Memory B cell (primary cell): ENCODE data around the gene ARRB1.

Experiments
- ATAC-seq: fragments of 150-1000 bp; cut with Tn5 transposase; 2 replicates; pipeline ENCODE4 v1.10.0; 2021; ENCODE audit warnings: low read depth, mild to moderate bottlenecking, moderate library complexity
- DNase-seq, 2 donors: peaks; one replicate each; pipeline ENCODE4 v3.0.0; 2022; ENCODE audit warnings: low spot score in 2 of 2
- H3K27ac Mint-ChIP-seq: one replicate; pipeline ENCODE4 v1.8.0; 2022; ENCODE audit warnings: mild to moderate bottlenecking, moderate library complexity, mixed read lengths
- H3K27me3 Mint-ChIP-seq: one replicate; pipeline ENCODE4 v1.8.0; 2022; ENCODE audit warnings: mixed read lengths
- H3K36me3 Mint-ChIP-seq: one replicate; pipeline ENCODE4 v1.8.0; 2022; ENCODE audit warnings: mild to moderate bottlenecking, mixed read lengths
- H3K4me1 Mint-ChIP-seq: one replicate; pipeline ENCODE4 v1.8.0; 2022; ENCODE audit warnings: mixed read lengths
- H3K4me3 Mint-ChIP-seq: one replicate; pipeline ENCODE4 v1.8.0; 2022; ENCODE audit warnings: mild to moderate bottlenecking, moderate library complexity, mixed read lengths
- H3K9me3 Mint-ChIP-seq: one replicate; pipeline ENCODE4 v1.8.0; 2022; ENCODE audit warnings: mixed read lengths

ARRB1 gene

GRCh38 chr11:75237050-75237449 lies 114.4 kb downstream of the ARRB1 start:
- DNase-seq (no peak), ATAC-seq (no peak)
- Mint-ChIP-seq H3K36me3 (no peaks in the 10 kb centered on the region), H3K4me3 (no peak overlapping the region), H3K27ac (no peak overlapping the region), H3K4me1 (peaks cover under 1% of the 10 kb centered on the region), H3K9me3 (no peaks in the 10 kb centered on the region), H3K27me3 (peaks cover 25% of the 10 kb centered on the region)

DNA sequence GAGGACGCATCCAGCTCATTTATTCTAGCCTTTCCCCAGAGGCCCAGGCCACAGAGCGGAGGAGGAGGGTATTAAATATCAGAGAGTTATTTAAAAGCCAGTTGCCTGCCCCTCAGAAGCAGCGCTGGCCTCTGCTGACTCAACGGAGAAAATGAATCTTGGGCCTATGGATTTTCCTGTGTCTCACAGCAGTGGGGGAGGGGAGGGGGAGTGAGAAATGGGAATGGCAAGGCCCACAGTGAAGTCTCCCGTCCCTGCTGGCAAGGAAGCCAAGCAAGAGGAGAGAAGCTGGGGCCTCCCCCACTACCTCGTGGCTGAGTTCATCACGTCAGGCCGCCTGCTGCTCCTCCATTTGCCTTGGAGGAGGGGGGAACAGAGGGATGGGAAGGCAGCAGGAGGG lies 115.4 kb downstream of the ARRB1 start:
- Mint-ChIP-seq H3K9me3 (no peaks in the 10 kb centered on the region), H3K4me3 (no peak overlapping the region), H3K4me1 (no peaks in the 10 kb centered on the region), H3K36me3 (no peaks in the 10 kb centered on the region), H3K27me3 (peaks cover 29% of the 10 kb centered on the region), H3K27ac (no peak overlapping the region)
- no peak for DNase-seq
- no peak for ATAC-seq

GRCh38 chr11:75233754-75234172 lies 117.7 kb downstream of the ARRB1 start:
- Mint-ChIP-seq H3K27ac (no peak overlapping the region), H3K4me1 (no peaks in the 10 kb centered on the region), H3K36me3 (no peaks in the 10 kb centered on the region), H3K9me3 (no peaks in the 10 kb centered on the region), H3K4me3 (no peak overlapping the region), H3K27me3 (peaks cover 34% of the 10 kb centered on the region)
- DNase-seq = no peak
- ATAC-seq = no peak

DNA sequence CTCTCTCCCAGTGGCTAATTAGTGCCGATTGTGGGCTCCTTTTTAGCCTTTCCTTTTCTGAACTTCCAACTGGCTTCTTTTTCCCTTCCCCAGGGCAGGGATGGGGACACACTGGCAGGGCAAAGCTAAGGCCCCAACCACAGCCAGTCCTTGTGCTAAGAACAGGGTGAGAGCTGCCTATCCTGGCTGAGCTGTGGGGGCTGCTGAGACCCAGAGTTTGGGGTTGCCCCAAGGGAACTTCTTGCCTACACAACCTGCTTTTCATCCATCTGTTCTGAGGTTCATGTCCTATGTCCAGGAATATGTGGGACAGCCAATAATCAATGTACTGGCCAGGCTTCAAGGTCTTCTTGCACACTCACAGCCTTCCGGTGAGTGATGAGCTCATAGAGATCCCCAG lies 120.8 kb downstream of the ARRB1 start:
- ATAC-seq (no peak), DNase-seq (no peak)
- Mint-ChIP-seq H3K27me3 (peaks cover 19% of the 10 kb centered on the region), H3K9me3 (no peaks in the 10 kb centered on the region), H3K36me3 (no peaks in the 10 kb centered on the region), H3K27ac (no peak overlapping the region), H3K4me1 (no peaks in the 10 kb centered on the region), H3K4me3 (no peak overlapping the region)

DNA sequence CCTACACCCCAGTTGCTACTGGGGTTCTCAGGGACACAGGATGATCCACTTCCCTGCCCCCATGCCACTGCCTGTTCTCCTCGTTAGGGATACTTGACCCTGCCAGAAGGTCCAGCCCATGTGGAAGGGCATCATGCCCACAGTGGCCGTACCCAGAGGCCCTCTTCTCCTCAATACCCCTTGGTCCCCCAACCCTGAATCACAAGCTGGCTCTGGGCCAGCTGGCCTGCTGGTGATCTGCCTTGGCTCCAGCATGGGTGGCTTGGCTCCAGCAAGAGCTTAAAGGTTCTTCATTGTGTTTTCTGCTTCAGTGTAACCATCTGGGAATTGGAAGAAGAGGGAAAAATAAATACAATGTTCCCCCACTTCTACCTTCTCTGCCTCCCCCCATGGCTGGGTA lies 122.0 kb downstream of the ARRB1 start:
- Mint-ChIP-seq H3K4me1 (no peaks in the 10 kb centered on the region), H3K27ac (no peak overlapping the region), H3K27me3 (peaks cover 17% of the 10 kb centered on the region), H3K36me3 (no peaks in the 10 kb centered on the region), H3K4me3 (no peak overlapping the region), H3K9me3 (no peaks in the 10 kb centered on the region)
- ATAC-seq = no peak
- DNase-seq = no peak

DNA sequence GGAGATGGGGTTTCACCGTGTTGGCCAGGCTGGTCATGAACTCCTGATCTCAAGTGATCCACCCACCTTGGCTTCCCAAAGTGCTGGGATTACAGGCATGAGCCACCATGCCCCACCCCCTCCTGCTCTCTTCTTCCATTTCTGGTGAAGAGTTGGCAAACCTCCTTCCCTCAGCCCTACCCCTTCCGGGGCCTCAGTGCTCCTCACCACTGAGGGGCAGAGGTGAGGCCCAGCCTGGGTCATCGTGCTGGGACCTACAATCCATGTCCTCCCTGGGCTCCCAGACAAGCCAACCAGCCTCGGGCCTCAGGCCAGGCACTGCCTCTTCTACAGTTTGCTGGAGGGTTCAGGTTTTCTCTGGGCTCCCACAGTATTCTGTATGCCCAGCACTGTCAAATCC lies 125.7 kb downstream of the ARRB1 start:
- Mint-ChIP-seq H3K27me3 (peaks cover 3% of the 10 kb centered on the region), H3K27ac (no peak overlapping the region), H3K9me3 (no peaks in the 10 kb centered on the region), H3K4me1 (no peaks in the 10 kb centered on the region), H3K4me3 (no peak overlapping the region), H3K36me3 (no peaks in the 10 kb centered on the region)
- DNase-seq = no peak
- ATAC-seq = no peak

- no peak for ATAC-seq
- Mint-ChIP-seq H3K27ac (no peak overlapping the region), H3K4me3 (no peak overlapping the region)
Observed at GRCh38 chr11:75223954-75224643, 127.4 kb downstream of the ARRB1 start.

DNA sequence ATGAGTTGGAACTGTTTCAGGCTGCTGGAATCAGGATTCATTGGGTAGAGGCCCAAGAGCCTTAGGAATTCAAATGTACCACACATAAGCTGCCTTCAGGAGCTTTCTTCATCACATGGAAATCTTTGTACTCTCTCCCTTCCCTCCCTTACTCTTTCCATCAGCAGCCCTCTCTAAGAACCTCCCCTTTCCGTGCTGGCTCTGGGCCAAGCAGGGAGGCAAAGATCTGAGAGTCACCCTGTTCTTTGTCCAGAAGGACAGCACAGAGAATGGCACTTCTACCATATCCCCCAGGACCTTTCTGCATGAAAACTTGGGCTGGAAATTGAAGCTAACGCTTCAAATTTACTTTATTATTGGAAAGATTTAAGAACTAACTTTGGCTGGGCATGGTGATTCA lies 131.6 kb downstream of the ARRB1 start:
- H3K4me3 Mint-ChIP-seq = no peak overlapping the region
- peaks cover 2% of the 10 kb centered on the region for H3K9me3 Mint-ChIP-seq
- H3K27me3 Mint-ChIP-seq = peaks cover 11% of the 10 kb centered on the region
- H3K4me1 Mint-ChIP-seq = no peaks in the 10 kb centered on the region
- H3K36me3 Mint-ChIP-seq = no peaks in the 10 kb centered on the region
- ATAC-seq (no peak), DNase-seq (no peak)
- H3K27ac Mint-ChIP-seq = no peak overlapping the region

More at GRCh38 chr11:75223954-75224643, 127.4 kb downstream of the ARRB1 start:
- Mint-ChIP-seq H3K4me1 (no peaks in the 10 kb centered on the region), H3K9me3 (no peaks in the 10 kb centered on the region), H3K27me3 (no peaks in the 10 kb centered on the region), H3K36me3 (no peaks in the 10 kb centered on the region)
- DNase-seq = no peak

DNA sequence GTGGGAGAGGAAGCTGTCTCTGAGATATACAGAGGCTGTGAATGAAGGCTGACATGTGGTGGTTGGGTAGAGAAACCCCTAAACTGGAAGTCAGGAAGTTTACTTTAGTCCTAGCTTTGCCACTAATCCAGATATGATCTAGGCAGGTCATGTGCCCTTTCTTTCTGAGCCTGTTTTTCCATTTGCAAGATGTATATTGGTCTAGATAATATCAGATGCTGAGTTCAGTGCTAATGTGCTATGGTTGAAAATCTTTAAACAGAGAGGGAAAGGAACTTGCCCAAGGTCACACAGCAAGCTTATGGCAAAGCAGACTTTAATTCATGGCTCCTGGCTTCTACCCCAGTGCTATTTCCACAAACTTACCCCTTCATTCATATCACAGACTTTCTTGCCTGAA lies 136.6 kb downstream of the ARRB1 start:
- ATAC-seq (no peak), DNase-seq (no peak)
- Mint-ChIP-seq H3K4me3 (no peak overlapping the region), H3K36me3 (no peaks in the 10 kb centered on the region), H3K9me3 (peaks cover 2% of the 10 kb centered on the region), H3K27me3 (peaks cover 22% of the 10 kb centered on the region), H3K4me1 (no peaks in the 10 kb centered on the region), H3K27ac (no peak overlapping the region)

DNA sequence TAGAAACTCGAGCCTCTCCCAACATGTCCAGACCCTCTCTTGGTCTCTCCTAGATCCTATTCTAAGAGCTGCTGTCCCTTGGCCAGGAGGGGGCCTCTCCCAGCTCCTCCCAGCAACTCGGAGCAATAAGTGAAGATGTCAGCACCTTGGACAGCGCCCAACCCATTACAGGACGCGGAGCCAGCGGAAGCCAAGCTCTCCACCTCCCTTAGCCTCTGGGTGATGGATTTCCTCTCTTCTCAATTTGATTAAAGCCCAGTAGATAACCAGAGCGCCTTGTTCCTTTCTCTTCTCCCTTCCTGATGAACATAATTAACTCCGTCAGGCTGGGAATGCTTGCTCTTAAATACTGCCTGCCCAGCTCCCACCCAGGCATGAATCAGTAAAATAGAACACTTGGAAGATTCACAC lies 137.0 kb downstream of the ARRB1 start:
- H3K36me3 Mint-ChIP-seq = no peaks in the 10 kb centered on the region
- peaks cover 22% of the 10 kb centered on the region for H3K27me3 Mint-ChIP-seq
- DNase-seq = peak; percentile 50 to 61
- peak; percentile 24 for ATAC-seq
- no peak overlapping the region for H3K4me3 Mint-ChIP-seq
- no peak overlapping the region for H3K27ac Mint-ChIP-seq
- no peaks in the 10 kb centered on the region for H3K4me1 Mint-ChIP-seq
- peaks cover 2% of the 10 kb centered on the region for H3K9me3 Mint-ChIP-seq
